Sigmoid colon (tissue), 4 donors: ENCODE data around the gene TRAPPC12.

Source experiments
- EP300 ChIP-seq, 4 donors: sonication (generic); formaldehyde crosslinking; IDR thresholded peaks; one replicate each; pipeline ENCODE4 v1.6.1; 2017; ENCODE audit warnings: antibody characterized with exemption in 4 of 4
- POLR2AphosphoS5 ChIP-seq, 4 donors: sonication (generic); formaldehyde crosslinking; IDR thresholded peaks; one replicate each; pipeline ENCODE4 v1.6.1; 2017; ENCODE audit warnings: antibody characterized with exemption in 4 of 4

GRCh38 chr2:3463944-3464343 lies 84.5 kb downstream of the TRAPPC12 start:
- no peak for TF ChIP-seq POLR2AphosphoS5 (IDR thresholded peaks at IDR 0.05)
- no peak for TF ChIP-seq EP300 (IDR thresholded peaks at IDR 0.05)
